Glomerular visceral epithelial cell (primary cell): ENCODE measurements around the gene S100A12.

ENCODE experiments used
- DNase-seq: peaks from one replicate; pipeline ENCODE4 v3.0.0-alpha.2; 2016; ENCODE audit errors: extremely low spot score

The S100A12 gene

GRCh38 chr1:153397051-153397923, 21.9 kb upstream of the S100A12 start:
- no peak for DNase-seq

DNA sequence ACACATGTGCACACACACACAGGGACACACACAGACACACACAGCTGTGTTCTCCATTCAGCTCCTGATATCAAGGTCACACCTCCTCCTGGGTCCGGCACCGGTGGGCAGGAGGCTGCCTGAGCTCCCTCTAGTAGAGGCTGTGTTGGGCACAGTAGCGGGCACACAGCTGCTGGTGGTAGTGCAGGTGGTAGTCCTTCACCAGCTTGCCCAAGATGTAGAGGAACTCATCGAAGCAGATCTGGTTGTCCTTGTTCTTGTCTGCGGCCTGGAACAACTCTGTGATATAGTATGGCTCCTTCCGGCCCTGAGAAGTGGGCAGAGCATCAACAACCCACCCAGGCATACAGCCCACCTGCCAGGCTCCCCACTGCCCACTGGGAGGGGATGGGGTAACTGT, 21.0 kb upstream of the S100A12 start:
- no peak for DNase-seq

- DNase-seq: no peak
These were observed 20.4 kb upstream of the S100A12 start for GRCh38 chr1:153395776-153396175.

GRCh38 chr1:153395136-153395685, 19.8 kb upstream of the S100A12 start:
- no peak for DNase-seq

- DNase-seq: no peak
These were observed 19.0 kb upstream of the S100A12 start for GRCh38 chr1:153394391-153394790.

GRCh38 chr1:153393926-153394325, 18.5 kb upstream of the S100A12 start:
- no peak for DNase-seq

- DNase-seq: no peak
These were observed 17.4 kb upstream of the S100A12 start for GRCh38 chr1:153392822-153393221.

DNA sequence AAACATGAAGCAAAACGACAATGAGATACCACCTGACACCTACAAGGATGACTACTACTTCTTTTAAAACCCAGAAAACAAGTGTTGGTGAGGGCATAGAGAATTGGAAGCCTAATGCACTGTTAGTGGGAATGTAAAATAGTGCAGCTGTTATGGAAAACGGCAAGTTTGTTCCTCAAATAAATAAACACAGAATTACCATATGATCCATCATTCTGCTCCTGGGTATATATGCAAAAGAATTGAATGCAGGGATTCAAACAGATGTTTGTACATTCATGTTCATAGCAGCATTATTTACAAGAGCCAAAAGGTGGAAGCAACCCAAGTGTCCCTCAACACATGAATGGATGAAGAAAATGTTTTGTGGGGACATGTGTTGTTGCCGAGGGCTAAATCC, 16.8 kb upstream of the S100A12 start:
- no peak for DNase-seq

DNA sequence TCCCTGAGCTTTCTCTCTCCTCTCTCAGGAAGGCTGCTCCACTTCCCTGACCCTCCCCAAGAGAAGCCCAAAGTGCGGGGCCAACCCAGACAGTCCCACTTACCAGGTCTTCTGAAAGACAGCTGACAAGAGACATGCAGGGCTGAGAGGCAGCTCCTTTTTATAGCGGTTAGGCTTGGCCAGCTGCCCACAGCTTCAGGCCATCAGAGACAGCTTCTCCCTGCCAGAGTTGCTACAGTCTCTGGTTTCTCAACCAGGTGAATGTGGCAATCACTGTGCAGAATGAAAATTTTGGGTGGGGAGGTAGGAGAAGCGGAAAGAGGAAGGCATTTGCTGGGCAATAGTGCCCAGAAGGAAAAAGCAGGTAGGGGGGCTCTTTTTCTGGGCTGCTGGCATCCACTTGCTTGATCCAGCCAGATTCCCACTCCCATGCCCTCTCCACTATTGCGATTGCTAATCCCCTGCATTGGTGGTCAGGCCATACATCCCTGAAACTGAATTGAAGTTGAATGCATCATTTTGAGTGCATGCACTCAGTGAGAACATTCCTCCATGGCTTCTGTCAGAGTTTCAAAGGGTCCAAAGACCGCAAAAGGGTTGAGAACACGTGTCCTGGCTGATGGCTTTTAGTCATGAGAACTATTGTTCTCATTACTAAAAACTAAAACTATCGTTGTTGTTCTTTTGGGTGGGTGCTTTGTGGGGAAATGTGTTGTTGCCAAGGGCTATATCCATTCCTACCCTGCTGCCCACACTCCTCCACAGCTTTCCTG, 15.7 kb upstream of the S100A12 start, which contains the start of gene S100A8:
TSS of gene S100A8 (minus strand) at position 136 of the 773 bp plus-strand sequence. CDS start 538 bp downstream, outside the sequence.
- DNase-seq: no peak

- no peak for DNase-seq
These were observed 14.8 kb upstream of the S100A12 start for GRCh38 chr1:153389973-153390879.

- DNase-seq: no peak
These were observed 14.0 kb upstream of the S100A12 start for GRCh38 chr1:153389401-153389800.

- DNase-seq: no peak
These were observed 12.4 kb upstream of the S100A12 start for GRCh38 chr1:153387785-153388184.

GRCh38 chr1:153387001-153387400, 11.6 kb upstream of the S100A12 start:
- DNase-seq: no peak

- no peak for DNase-seq
These were observed 11.1 kb upstream of the S100A12 start for GRCh38 chr1:153386500-153386901.

- no peak for DNase-seq
These were observed 9.6 kb upstream of the S100A12 start for GRCh38 chr1:153384958-153385580.

GRCh38 chr1:153380711-153381110, 5.3 kb upstream of the S100A12 start:
- DNase-seq: no peak

DNA sequence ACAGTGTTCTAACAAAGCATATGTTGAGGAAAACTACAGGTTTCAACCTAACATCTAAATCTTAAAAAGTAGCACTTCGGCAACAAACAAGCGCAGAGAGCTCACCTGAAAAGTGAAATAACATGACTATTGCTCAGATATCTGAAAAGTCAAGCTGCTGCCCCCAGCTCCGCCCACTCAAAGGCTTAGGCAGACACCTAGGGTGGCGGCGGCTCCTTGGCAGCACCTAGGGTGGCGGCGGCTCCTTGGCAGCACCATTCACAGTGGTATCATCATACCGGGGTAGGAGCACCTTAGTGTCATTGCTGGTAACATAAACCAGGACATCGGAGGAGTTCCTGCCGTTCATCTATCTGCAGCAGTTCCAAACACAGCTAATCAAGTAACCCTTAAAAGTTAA, 4.2 kb upstream of the S100A12 start:
- DNase-seq: no peak

DNA sequence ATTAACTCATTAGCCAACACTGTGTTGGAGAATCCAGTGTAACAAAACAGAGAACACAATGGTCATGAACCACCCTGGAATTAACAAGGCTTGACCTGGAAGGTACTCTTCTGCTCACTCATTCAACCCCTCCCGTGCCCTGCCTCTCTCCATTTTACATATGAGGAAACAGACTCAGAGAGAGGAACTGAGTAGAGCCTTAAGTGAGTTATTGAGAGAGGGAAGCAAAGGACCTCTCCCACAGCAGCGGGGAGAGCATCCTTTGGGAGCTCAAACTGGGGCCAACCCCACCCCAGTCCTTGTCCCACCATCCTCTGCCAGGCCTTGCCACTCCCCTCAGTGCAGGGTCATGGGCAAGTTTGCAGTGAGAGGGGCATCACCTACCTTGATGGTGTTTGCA, 1.4 kb downstream of the S100A12 start:
- DNase-seq: no peak

DNA sequence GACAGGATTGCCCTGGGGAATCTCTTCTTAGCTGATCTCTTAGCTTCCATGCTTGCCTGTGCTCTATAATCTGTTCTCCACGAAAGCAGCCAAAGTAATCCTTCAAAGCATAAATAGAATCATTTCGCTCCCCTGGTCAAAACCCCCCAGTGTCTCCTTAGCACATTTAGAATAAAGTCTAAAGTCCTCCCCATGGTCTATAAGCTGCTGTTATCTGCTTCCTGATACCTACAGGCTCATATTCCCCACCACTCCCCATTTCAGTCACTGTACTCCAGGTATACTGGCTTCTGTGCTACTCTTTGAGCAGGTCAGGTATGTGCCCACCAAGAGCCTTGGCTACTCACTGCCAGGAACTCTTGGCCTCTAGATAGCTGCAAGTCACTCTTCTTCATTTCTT, 2.9 kb downstream of the S100A12 start:
- no peak for DNase-seq

DNA sequence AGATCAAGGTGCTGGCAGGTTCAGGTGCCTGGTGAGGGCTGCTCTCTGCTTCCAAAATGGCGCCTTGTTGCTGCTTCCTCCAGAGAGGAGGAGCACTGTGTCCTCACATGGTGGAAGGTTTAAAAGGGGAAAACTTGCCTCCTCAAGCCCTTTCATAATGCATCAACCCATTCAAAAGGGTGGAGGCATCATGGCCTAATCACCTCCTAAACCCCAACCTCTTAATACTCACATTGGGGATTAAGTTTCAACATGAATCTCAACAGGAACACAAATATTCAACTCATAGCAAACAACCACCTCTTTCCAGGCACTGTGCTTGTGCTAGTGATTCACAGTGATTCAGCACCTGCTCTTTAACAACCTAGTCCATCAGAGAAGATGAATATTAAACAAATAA, 4.2 kb downstream of the S100A12 start:
- no peak for DNase-seq

- DNase-seq: no peak
These were observed 5.3 kb downstream of the S100A12 start for GRCh38 chr1:153370146-153370545.
